Ishikawa (cell line): ENCODE results near the gene COX19.

ENCODE experiments used
- CEBPB ChIP-seq: IDR thresholded peaks from 2 replicates; pipeline ENCODE4 v1.6.1; 2012
- CREB1 ChIP-seq: IDR thresholded peaks from 2 replicates; pipeline ENCODE4 v1.6.1; 2012; ENCODE audit warnings: low read depth
- EGR1 ChIP-seq: IDR thresholded peaks from 2 replicates; pipeline ENCODE4 v1.6.1; 2012
- EP300 ChIP-seq: IDR thresholded peaks from 2 replicates; pipeline ENCODE4 v1.6.1; 2012; ENCODE audit warnings: borderline replicate concordance
- FOXM1 ChIP-seq: IDR thresholded peaks from 2 replicates; pipeline ENCODE4 v1.6.1; 2012; ENCODE audit warnings: low read depth, borderline replicate concordance
- MAX ChIP-seq: IDR thresholded peaks from 2 replicates; pipeline ENCODE4 v1.6.1; 2012
- NFIC ChIP-seq: IDR thresholded peaks from 2 replicates; pipeline ENCODE4 v1.6.1; 2012
- RAD21 ChIP-seq: IDR thresholded peaks from 2 replicates; pipeline ENCODE4 v1.6.1; 2012; ENCODE audit warnings: low read depth
- TAF1 ChIP-seq: IDR thresholded peaks from 2 replicates; pipeline ENCODE4 v1.6.1; 2012; ENCODE audit warnings: low read depth, mild to moderate bottlenecking
- TCF12 ChIP-seq: IDR thresholded peaks from 2 replicates; pipeline ENCODE4 v1.6.1; 2012; ENCODE audit warnings: low read depth
- TEAD4 ChIP-seq: IDR thresholded peaks from 2 replicates; pipeline ENCODE4 v1.6.1; 2012
- YY1 ChIP-seq: IDR thresholded peaks from 2 replicates; pipeline ENCODE4 v1.6.1; 2012; ENCODE audit warnings: low read depth
- TF ChIP-seq, protein P1 (sequence below): IDR thresholded peaks from 2 replicates; pipeline ENCODE4 v1.6.1; 2012
- TF ChIP-seq, protein P2 (sequence below): IDR thresholded peaks from 2 replicates; pipeline ENCODE4 v1.6.1; 2012; ENCODE audit warnings: low read depth, mild to moderate bottlenecking

DNA sequence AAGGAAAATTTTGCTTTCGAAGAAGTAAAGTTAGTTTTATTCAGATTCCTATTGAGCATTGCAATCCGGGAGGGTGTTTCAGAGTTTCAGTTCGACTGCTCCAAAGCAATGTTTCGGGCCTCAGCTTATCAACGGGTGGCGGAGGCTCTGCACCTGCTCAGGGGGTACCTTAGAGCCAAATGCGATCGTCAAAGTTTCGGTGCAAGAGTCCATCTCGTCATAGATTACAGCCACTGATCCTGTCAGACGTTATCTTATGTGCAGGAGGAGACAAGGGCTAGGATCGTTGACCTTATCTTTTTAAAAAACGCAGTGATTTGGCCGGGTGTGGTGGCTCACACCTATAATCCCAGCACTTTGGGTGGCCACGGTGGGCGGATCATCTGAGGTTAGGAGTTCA is 3.8 kb upstream of the COX19 start:
- no peak for TF ChIP-seq RAD21
- TF ChIP-seq, protein P1, sequence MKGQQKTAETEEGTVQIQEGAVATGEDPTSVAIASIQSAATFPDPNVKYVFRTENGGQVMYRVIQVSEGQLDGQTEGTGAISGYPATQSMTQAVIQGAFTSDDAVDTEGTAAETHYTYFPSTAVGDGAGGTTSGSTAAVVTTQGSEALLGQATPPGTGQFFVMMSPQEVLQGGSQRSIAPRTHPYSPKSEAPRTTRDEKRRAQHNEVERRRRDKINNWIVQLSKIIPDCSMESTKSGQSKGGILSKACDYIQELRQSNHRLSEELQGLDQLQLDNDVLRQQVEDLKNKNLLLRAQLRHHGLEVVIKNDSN = no peak
- TF ChIP-seq CREB1 = no peak
- no peak for TF ChIP-seq EP300
- TF ChIP-seq CEBPB = no peak
- no peak for TF ChIP-seq TEAD4
- TF ChIP-seq TAF1 = no peak
- TF ChIP-seq, protein P2, sequence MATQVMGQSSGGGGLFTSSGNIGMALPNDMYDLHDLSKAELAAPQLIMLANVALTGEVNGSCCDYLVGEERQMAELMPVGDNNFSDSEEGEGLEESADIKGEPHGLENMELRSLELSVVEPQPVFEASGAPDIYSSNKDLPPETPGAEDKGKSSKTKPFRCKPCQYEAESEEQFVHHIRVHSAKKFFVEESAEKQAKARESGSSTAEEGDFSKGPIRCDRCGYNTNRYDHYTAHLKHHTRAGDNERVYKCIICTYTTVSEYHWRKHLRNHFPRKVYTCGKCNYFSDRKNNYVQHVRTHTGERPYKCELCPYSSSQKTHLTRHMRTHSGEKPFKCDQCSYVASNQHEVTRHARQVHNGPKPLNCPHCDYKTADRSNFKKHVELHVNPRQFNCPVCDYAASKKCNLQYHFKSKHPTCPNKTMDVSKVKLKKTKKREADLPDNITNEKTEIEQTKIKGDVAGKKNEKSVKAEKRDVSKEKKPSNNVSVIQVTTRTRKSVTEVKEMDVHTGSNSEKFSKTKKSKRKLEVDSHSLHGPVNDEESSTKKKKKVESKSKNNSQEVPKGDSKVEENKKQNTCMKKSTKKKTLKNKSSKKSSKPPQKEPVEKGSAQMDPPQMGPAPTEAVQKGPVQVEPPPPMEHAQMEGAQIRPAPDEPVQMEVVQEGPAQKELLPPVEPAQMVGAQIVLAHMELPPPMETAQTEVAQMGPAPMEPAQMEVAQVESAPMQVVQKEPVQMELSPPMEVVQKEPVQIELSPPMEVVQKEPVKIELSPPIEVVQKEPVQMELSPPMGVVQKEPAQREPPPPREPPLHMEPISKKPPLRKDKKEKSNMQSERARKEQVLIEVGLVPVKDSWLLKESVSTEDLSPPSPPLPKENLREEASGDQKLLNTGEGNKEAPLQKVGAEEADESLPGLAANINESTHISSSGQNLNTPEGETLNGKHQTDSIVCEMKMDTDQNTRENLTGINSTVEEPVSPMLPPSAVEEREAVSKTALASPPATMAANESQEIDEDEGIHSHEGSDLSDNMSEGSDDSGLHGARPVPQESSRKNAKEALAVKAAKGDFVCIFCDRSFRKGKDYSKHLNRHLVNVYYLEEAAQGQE = no peak
- TF ChIP-seq FOXM1 = no peak
- TF ChIP-seq TCF12 = no peak
- no peak for TF ChIP-seq YY1
- no peak for TF ChIP-seq EGR1
- no peak for TF ChIP-seq MAX
- TF ChIP-seq NFIC = no peak
